ENCODE measurements around the gene PAM.

- TF ChIP-seq CTCF (IDR thresholded peaks at IDR 0.05) (no peak), EP300 (IDR thresholded peaks at IDR 0.05) (no peak), POLR2A (IDR thresholded peaks at IDR 0.05) (no peak)
Observed at GRCh38 chr5:102802708-102803458, 47.8 kb downstream of the PAM start.
